GM12891 (cell line): ENCODE results near the gene ERBB2.

Source experiments
- PAX5 ChIP-seq: IDR thresholded peaks from 2 replicates; pipeline ENCODE4 v1.6.1; 2011; ENCODE audit warnings: low read length, moderate library complexity, mild to moderate bottlenecking; ENCODE audit not compliant: insufficient read depth, severe bottlenecking
- POLR2A ChIP-seq: IDR thresholded peaks from 2 replicates; pipeline ENCODE4 v1.6.1; 2011; ENCODE audit warnings: low read depth, low read length, control low read depth
- POLR2AphosphoS5 ChIP-seq: IDR thresholded peaks from 2 replicates; pipeline ENCODE4 v1.6.1; 2011; ENCODE audit warnings: low read depth, low read length, control low read depth
- POU2F2 ChIP-seq: IDR thresholded peaks from 2 replicates; pipeline ENCODE4 v1.6.1; 2011; ENCODE audit warnings: low read depth, mild to moderate bottlenecking, control low read depth, low read length, moderate library complexity
- SPI1 ChIP-seq: IDR thresholded peaks from 2 replicates; pipeline ENCODE4 v1.6.1; 2011; ENCODE audit warnings: low read depth, low read length, control low read depth
- TAF1 ChIP-seq: IDR thresholded peaks from 2 replicates; pipeline ENCODE4 v1.6.1; 2011; ENCODE audit warnings: low read depth, low read length, control low read depth

DNA sequence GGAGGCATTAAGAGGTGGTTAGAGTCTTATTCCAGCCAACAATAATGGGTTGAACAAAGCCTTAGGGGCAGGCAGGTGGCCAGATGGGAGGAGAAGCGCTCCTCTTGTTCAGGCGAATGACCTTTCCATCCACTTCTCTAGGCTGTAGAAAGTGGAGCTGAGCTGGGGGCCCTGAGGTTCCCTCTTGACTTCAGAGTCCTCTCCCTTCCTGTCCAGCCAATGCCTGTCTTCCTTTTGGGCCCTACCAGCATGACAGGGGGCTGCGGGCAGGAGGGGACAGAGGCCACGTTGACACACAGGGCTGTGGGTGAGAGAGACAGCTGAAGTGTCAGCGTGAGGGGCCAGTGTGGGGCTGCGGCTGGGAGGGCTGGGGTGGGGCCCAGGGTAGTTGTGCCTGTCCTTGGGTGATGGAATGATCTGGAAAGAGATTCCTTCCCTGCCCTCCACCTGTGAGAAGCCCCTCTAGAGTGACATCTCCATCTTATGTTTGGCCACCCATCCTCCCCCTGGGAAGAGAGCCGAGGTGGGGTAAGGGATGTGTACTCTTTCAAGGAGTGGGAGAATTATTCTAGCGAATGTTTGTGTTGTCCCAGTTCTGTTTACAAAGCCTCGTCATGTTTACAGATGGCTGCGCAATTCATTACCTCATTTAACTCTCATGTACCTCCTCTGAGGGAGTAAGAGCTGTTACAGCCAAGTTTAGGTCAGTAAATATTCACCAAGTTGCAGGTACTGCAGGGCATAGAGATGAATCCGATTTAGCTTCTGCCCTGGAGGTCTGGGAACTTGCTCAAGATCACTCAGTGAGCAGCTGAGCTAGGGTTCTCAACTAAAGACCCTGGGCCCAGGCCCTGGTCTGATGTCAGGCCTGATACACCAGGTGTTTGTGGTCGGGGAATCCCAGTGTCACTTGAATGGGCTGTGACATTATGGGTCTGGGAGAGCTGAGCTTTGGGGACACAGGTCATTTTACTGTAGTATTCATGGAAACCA is 3.3 kb downstream of the ERBB2 start:
- TF ChIP-seq POLR2A = no peak
- TF ChIP-seq PAX5 = no peak
- TF ChIP-seq POLR2AphosphoS5 = no peak
- TF ChIP-seq SPI1 = no peak
- no peak for TF ChIP-seq POU2F2
- TF ChIP-seq TAF1 = no peak
